Heart right ventricle (tissue), 16 donors: ENCODE measurements around the gene SCUBE1. TPM values are rescaled to one million over a fixed set of nuclear protein-coding genes. Genes with fewer than 3 reads are reported as not detected.
A peak's percentile ranks its signal among the peaks of the same experiment; 100 is the strongest.

Experiments
- ATAC-seq, 8 donors: fragments of 200-7000 bp; cut with Tn5 transposase; one replicate each; pipeline ENCODE4 v1.9.1; 2020; ENCODE audit warnings: mild to moderate bottlenecking in 8 of 8, moderate library complexity in 8 of 8, moderate number of reproducible peaks in 1 of 8
- DNase-seq, 2 donors: peaks; one replicate each; pipeline ENCODE4 v3.0.0-alpha.2; 2020
- H3K27ac ChIP-seq, 10 donors: fragments of 200-600 bp; sonication (generic) in 2 of 10; one replicate each; pipeline versions ENCODE4 v1.5.0 to v1.8.0; 2020 to 2022; ENCODE audit warnings: mild to moderate bottlenecking in 3 of 10
- H3K27me3 ChIP-seq, 7 donors: fragments of 200-600 bp; one replicate each; pipeline ENCODE4 v1.8.0; 2021 to 2022; ENCODE audit warnings: mild to moderate bottlenecking in 2 of 7
- H3K36me3 ChIP-seq, 9 donors: fragments of 200-600 bp; sonication (generic) in 1 of 9; one replicate each; pipeline versions ENCODE4 v1.5.0 to v1.8.0; 2020 to 2022; ENCODE audit warnings: mild to moderate bottlenecking in 2 of 9
- H3K4me1 ChIP-seq, 9 donors: fragments of 200-600 bp; sonication (generic) in 1 of 9; one replicate each; pipeline versions ENCODE4 v1.5.0 to v1.8.0; 2020 to 2022; ENCODE audit warnings: mild to moderate bottlenecking in 4 of 9
- H3K4me3 ChIP-seq, 10 donors: fragments of 200-600 bp; sonication (generic) in 2 of 10; one replicate each; pipeline versions ENCODE4 v1.5.0 to v1.8.0; 2020 to 2022; ENCODE audit warnings: mild to moderate bottlenecking in 7 of 10, moderate library complexity in 2 of 10
- H3K9me3 ChIP-seq, 11 donors: fragments of 200-600 bp in 10 of 11; sonication (generic) in 2 of 11; one replicate each; pipeline versions ENCODE4 v1.5.0 to v1.8.0; 2013 to 2022; ENCODE audit warnings: mild to moderate bottlenecking in 2 of 11, control low read depth in 1 of 11, moderate library complexity in 1 of 11
- WGBS, 2 donors: extraction: QIAGEN DNeasy Blood & Tissue Kit; methylation state at CpG; one replicate each; pipeline ENCODE4 v1.1.7; 2013; ENCODE audit warnings: inconsistent platforms in 1 of 2; 5-methylcytosine and 5-hydroxymethylcytosine counted together
- intact Hi-C, 10 donors: fragments of 100-400 bp; cut with DNase I; formaldehyde crosslinking; loops; one replicate each; pipeline versions ENCODE4 v1.11.1 to v1.14.2; 2022
- polyA plus RNA-seq, 2 donors: library from polyadenylated mRNA; stranded (reverse); fragments of 200-250 nt; gene quantifications; one replicate each; pipeline ENCODE4 v1.2.3, GENCODE V29; 2013
- total RNA-seq, 10 donors: library from RNA; stranded (reverse); fragmentation: NEBNext Ultra II Directional in 3 of 10; extraction: Animal tissue kit (Norgen Biotek cat#: 25700) in 3 of 10; gene quantifications; one replicate each; pipeline versions ENCODE4 v1.2.1 to v1.2.4, GENCODE V29; 2021 to 2023
- TF ChIP-seq, protein P1 (sequence below), 9 donors: fragments of 200-600 bp; sonication (generic) in 2 of 9; IDR thresholded peaks; one replicate each; pipeline versions ENCODE4 v1.5.0 to v1.8.0; 2021 to 2022; ENCODE audit warnings: antibody characterized with exemption in 9 of 9, mild to moderate bottlenecking in 5 of 9, moderate library complexity in 1 of 9
- donor health status: Arrhythmogenic right ventricular cardiomyopathy.
- donor health status: ischemic (EF 13 %, LVEDD 7.1; RV severe dilation, severe dysfunction).
- donor health status: healthy with polysubstance abuse.
- donor health status: DM: no; HTN: yes; CAD: no.
- donor health status: DM: no; HTN: no; CAD: no.
- donor health status: ischemic (EF 25% LVEDD 6.9; RV normal size, moderate dysfunction).
- donor health status: ischemic (EF 25% LVEDD 5.7; RV mildly dilated, moderate dysfunction).
- donor health status: healthy.
- donor health status: DM: yes; HTN: yes; CAD: no.
- donor health status: Ischemic cardiomyopathy.
- donor health status: ischemic (EF 35%, LVEDD 5.7; RV mildly dilated, moderate dysfunction).
- donor health status: nonischemic (EF 11% LVEDD 7.7; RV severe dilation, severe dysfunction).
- donor health status: DM: yes; HTN: yes; CAD: no.
- donor health status: PGD.
- donor health status: ischemic (EF 29% LVEDD 5.4; RV normal size, mild dysfunction).
- donor health status: nonischemic (EF 23%, LVEDD 6.1; RV moderate dilation, normal function).

The SCUBE1 gene
- total and polyA plus RNA-seq, 12 donors: 0.01 to 0.60 (median 0.13) TPM; not detected in 1

DNA sequence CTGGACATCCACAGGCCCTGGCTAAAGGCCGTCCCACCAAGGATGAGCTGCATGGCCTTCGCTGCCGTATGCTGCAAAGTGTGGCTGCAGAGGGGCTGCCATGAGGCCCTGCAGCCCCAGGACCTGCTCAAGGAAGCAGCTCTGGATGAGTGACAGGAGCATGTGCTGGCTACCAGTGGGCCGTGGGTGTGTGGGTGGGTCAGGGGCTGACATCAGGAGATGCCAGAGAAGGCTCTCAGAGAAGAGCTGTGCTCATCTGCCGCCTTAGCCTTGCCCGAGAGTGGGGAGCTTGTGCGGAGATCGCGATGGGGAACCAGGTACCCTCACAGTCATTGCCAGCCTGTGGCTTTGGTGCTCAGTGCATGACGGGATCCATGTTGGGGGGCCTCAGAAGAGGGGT lies 41.3 kb downstream of the SCUBE1 start:
- H3K27ac ChIP-seq: no peak overlapping the region
- TF ChIP-seq, protein P1, sequence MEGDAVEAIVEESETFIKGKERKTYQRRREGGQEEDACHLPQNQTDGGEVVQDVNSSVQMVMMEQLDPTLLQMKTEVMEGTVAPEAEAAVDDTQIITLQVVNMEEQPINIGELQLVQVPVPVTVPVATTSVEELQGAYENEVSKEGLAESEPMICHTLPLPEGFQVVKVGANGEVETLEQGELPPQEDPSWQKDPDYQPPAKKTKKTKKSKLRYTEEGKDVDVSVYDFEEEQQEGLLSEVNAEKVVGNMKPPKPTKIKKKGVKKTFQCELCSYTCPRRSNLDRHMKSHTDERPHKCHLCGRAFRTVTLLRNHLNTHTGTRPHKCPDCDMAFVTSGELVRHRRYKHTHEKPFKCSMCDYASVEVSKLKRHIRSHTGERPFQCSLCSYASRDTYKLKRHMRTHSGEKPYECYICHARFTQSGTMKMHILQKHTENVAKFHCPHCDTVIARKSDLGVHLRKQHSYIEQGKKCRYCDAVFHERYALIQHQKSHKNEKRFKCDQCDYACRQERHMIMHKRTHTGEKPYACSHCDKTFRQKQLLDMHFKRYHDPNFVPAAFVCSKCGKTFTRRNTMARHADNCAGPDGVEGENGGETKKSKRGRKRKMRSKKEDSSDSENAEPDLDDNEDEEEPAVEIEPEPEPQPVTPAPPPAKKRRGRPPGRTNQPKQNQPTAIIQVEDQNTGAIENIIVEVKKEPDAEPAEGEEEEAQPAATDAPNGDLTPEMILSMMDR (IDR thresholded peaks at IDR 0.05): no peak
- H3K36me3 ChIP-seq: no peaks in the 10 kb centered on the region
- intact Hi-C loops: no loop called here
- no peaks in the 10 kb centered on the region for H3K9me3 ChIP-seq
- peaks cover 2 to 30% (median 23%) of the 10 kb centered on the region in 9 donors for H3K4me1 ChIP-seq
- ATAC-seq (no peak), DNase-seq (no peak)
- H3K27me3 ChIP-seq: no peaks in the 10 kb centered on the region
- WGBS, 2 donors: 87 to 92% methylated on average over 10 of the region's 10 CpGs
- no peak overlapping the region for H3K4me3 ChIP-seq

DNA sequence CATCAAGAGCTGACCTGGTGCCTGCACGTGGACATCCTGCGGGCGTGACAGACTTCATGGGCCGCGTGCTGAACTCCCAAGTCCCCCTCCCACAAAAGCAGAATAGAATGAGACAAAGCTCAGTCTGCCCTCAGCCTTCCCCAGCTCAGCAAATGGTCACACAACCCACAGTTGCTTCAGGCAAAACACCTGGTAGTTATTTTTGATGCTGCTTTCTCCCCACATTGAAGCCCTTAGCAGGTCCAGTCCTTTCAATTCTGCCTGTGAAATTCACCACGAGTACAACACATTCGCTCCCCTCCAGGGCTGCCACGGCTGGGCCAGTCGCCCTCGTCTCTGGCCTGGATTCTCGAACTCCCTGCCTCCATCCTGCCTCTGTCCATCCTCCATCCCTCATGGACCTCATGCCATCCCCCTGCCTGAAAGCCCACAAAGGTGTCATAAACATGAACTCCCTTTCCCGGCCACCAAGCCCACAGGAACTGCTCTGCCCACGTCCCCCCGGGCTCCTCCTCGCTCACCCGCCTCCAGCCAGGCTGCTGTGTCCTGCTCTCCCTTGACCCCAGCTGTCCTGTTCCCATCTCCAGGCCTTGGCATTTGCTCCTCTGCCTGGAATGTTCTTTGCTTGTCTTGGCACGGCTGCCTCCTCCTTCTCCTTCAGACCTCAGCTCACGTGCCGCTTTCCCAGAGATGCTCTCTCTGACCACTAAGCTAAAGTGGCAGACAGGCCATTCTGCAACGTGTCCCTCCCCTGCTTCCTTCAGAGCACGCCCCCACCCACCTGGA lies 42.1 kb downstream of the SCUBE1 start:
- TF ChIP-seq, protein P1 (IDR thresholded peaks at IDR 0.05): no peak
- Histone ChIP-seq H3K27me3 (no peaks in the 10 kb centered on the region), H3K4me1 (peaks cover 2 to 29% (median 20%) of the 10 kb centered on the region in 9 donors), H3K4me3 (no peak overlapping the region), H3K9me3 (no peaks in the 10 kb centered on the region), H3K36me3 (no peaks in the 10 kb centered on the region), H3K27ac (no peak overlapping the region)
- DNase-seq (no peak), ATAC-seq (no peak)
- 65 to 73% methylated on average over 21 of the region's 21 CpGs for WGBS, 2 donors
- intact Hi-C loops: no loop called here

DNA sequence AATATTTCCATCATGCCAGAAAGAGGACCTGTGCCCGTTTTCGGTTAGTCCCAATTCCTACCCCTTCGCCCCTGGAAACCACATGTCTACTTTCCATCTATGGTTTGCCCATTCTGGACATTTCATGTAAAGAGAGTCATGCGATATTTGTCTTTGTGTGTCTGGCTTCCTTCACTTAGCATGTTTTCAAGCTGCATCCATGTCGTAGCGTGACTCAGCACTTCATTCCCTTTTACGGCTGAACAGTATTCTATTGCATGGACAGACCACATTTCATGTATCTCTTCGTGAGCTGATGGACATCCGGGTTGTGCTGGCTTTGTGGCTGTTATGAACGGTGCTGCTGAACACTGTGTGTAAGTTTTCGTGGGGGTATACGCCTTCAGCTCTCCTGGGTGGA lies 43.4 kb downstream of the SCUBE1 start:
- ATAC-seq (no peak), DNase-seq (no peak)
- Histone ChIP-seq H3K36me3 (no peaks in the 10 kb centered on the region), H3K27ac (no peak overlapping the region), H3K9me3 (no peaks in the 10 kb centered on the region), H3K4me3 (no peak overlapping the region), H3K4me1 (peaks cover 0 to 26% (median 10%) of the 10 kb centered on the region in 9 donors), H3K27me3 (no peaks in the 10 kb centered on the region)
- intact Hi-C loops: no loop called here
- 93 to 97% methylated on average over 12 of the region's 12 CpGs for WGBS, 2 donors
- TF ChIP-seq, protein P1 (IDR thresholded peaks at IDR 0.05): no peak

DNA sequence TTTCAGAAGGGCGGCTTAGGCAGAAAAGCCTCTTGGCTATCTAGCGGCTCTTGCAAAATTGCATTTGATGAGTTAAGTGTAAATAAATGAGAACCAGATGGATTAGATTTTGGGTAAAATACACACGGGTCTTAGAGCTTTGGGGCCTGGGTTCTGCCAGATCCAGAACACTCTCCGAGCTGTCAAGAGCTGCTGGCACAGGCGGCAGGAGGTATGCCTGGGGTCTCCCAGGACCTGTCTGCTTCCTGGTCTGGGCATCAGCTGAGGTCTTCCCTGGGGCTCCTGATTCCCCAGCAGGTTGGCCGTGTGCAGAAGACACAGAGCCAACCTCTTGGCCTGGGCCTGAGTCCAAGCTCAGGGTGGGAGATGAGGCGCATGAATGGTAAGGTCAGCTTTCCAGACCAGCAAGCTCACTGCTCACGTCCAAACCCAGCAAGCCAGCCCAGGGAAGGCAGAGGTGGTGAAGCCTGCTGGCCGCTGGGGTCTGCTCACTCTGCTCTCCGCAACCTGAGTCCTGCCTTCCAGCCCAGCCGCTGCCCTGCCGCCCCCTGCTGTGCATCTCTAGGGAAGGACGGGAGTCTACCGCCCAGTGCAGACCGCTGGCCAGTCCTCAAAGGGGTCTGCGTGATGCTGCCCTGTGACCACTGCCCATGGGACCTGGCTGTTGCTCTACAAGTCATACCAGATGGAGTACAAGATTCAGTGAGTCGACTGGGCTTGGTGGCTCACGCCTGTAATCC lies 44.9 kb downstream of the SCUBE1 start:
- Histone ChIP-seq H3K27ac (peak overlapping the region in 1 of 10 donors; percentile 55), H3K4me3 (no peak overlapping the region), H3K9me3 (no peaks in the 10 kb centered on the region), H3K36me3 (no peaks in the 10 kb centered on the region), H3K27me3 (no peaks in the 10 kb centered on the region), H3K4me1 (peaks cover 0 to 26% (median 10%) of the 10 kb centered on the region in 9 donors)
- intact Hi-C loops: no loop called here
- DNase-seq (peak in 1 of 2 donors; percentile 42), ATAC-seq (peak in 2 of 8 donors; percentile 7 to 16)
- 79% methylated on average over 18 of the region's 18 CpGs for WGBS, 2 donors
- TF ChIP-seq, protein P1 (IDR thresholded peaks at IDR 0.05): no peak
